Measurements from ENCODE around the gene SMR3A. TPM values are rescaled to one million over a fixed set of nuclear protein-coding genes. Genes with fewer than 3 reads are reported as not detected.

The SMR3A gene
- total and polyA plus RNA-seq, 2 experiments from 2014 or later = not detected

DNA sequence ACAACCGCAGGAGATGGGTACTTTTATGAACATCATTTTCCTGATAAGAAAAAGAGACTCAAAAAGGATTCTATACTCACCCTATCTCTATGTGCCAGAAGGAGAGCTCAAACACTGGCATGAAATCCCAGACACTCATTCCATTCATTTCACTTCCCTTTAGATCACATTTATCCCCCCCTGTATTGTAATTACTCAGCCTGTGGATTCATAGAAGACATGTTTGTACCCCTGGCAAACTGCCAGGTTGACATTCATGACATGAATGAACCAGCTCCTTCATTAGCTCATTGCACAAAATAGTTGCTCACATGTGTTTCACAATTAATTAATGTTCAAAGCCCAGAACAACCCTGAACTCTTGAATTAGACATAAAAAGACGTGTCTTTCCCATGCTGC is 4.9 kb downstream of the SMR3A start:
- Histone ChIP-seq H3K4me3 (no peak overlapping the region), H3K79me2 (no peaks in the 10 kb centered on the region), H4K20me1 (ENCODE audit: insufficient read depth, poor library complexity, severe bottlenecking) (no peaks in the 10 kb centered on the region), H3K27me3 (no peaks in the 10 kb centered on the region), H3K4me2 (no peak overlapping the region), H3K9me2 (replicated peaks; ENCODE audit: insufficient read depth) (no peaks in the 10 kb centered on the region), H3K4me1 (ENCODE audit: insufficient read depth) (no peaks in the 10 kb centered on the region), H3K9me3 (ENCODE audit: low read depth) (no peaks in the 10 kb centered on the region), H3K36me3 (replicated peaks; ENCODE audit: insufficient read depth, low read depth) (no peaks in the 10 kb centered on the region), H2AFZ (no peak overlapping the region), H3K27ac (no peak overlapping the region)
- peak; percentile 6 for DNase-seq (ENCODE audit: low spot score)
- 86% methylated on average over 2 of the region's 2 CpGs for WGBS (ENCODE audit: low lambda C conversion rate, missing lambda C conversion rate)
- no peak for TF ChIP-seq EZH2 (IDR thresholded peaks at IDR 0.05; ENCODE audit: borderline replicate concordance)
- no peak for TF ChIP-seq EZH2phosphoT487 (IDR thresholded peaks at IDR 0.05; ENCODE audit: low read depth, severe bottlenecking, unreplicated experiment)
- TF ChIP-seq, protein P1, sequence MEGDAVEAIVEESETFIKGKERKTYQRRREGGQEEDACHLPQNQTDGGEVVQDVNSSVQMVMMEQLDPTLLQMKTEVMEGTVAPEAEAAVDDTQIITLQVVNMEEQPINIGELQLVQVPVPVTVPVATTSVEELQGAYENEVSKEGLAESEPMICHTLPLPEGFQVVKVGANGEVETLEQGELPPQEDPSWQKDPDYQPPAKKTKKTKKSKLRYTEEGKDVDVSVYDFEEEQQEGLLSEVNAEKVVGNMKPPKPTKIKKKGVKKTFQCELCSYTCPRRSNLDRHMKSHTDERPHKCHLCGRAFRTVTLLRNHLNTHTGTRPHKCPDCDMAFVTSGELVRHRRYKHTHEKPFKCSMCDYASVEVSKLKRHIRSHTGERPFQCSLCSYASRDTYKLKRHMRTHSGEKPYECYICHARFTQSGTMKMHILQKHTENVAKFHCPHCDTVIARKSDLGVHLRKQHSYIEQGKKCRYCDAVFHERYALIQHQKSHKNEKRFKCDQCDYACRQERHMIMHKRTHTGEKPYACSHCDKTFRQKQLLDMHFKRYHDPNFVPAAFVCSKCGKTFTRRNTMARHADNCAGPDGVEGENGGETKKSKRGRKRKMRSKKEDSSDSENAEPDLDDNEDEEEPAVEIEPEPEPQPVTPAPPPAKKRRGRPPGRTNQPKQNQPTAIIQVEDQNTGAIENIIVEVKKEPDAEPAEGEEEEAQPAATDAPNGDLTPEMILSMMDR (IDR thresholded peaks at IDR 0.05; ENCODE audit: poor library complexity) = no peak

DNA sequence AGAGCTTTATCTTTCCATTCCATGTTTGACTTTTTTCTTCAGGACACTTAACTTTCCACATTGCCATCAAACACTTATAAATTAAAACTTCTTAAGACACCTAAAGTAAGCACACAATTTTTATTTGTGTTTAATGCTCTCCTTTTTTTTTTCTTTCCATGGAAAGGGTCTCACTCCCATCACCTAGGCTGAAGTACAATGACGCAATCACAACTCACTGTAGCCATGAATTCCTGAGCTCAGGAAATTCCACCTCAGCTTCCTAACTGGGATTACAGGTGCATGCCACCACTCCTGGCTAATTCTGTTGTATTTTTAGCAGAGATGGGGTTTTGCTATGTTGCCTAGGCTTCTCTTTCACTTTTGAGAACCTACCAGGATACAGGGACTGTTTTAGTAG is 7.3 kb downstream of the SMR3A start:
- Histone ChIP-seq H3K9me2 (replicated peaks; ENCODE audit: insufficient read depth) (no peaks in the 10 kb centered on the region), H3K27me3 (no peaks in the 10 kb centered on the region), H3K79me2 (no peaks in the 10 kb centered on the region), H3K4me2 (no peak overlapping the region), H3K9me3 (ENCODE audit: low read depth) (no peaks in the 10 kb centered on the region), H4K20me1 (ENCODE audit: insufficient read depth, poor library complexity, severe bottlenecking) (no peaks in the 10 kb centered on the region), H2AFZ (no peak overlapping the region), H3K27ac (no peak overlapping the region), H3K36me3 (replicated peaks; ENCODE audit: insufficient read depth, low read depth) (no peaks in the 10 kb centered on the region), H3K4me1 (ENCODE audit: insufficient read depth) (no peaks in the 10 kb centered on the region), H3K4me3 (no peak overlapping the region)
- TF ChIP-seq EZH2phosphoT487 (IDR thresholded peaks at IDR 0.05; ENCODE audit: low read depth, severe bottlenecking, unreplicated experiment) (no peak), EZH2 (IDR thresholded peaks at IDR 0.05; ENCODE audit: borderline replicate concordance) (no peak)
- TF ChIP-seq, protein P1 (IDR thresholded peaks at IDR 0.05; ENCODE audit: poor library complexity) = no peak
- WGBS (ENCODE audit: low lambda C conversion rate, missing lambda C conversion rate) = 96% methylated on average over 1 of the region's 1 CpG
- no peak for DNase-seq (ENCODE audit: low spot score)

DNA sequence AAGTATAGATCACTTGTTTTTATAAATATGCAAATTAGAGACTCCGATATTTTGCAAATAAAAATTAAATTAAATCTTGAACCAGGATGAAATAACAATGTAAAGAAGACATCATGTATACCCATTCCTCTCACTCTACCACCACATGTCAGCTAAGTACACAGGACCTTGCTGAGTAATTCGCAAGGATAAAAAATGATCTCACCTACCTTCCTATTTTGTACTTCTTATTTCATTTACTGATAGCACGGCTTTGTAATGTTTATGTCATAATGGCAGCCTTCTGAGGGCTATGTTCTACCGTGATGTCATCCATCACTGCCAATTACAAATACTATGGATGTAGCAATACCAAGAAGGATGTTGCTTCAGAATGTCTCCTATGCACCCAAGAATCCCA is 11.4 kb downstream of the SMR3A start:
- no peaks in the 10 kb centered on the region for H3K9me3 ChIP-seq (ENCODE audit: low read depth)

More for the DNA sequence above, 11.4 kb downstream of the SMR3A start:
- TF ChIP-seq, protein P1 (IDR thresholded peaks at IDR 0.05; ENCODE audit: poor library complexity) = no peak
- TF ChIP-seq EZH2phosphoT487 (IDR thresholded peaks at IDR 0.05; ENCODE audit: low read depth, severe bottlenecking, unreplicated experiment) (no peak), EZH2 (IDR thresholded peaks at IDR 0.05; ENCODE audit: borderline replicate concordance) (no peak)
- Histone ChIP-seq H2AFZ (no peak overlapping the region), H3K27ac (no peak overlapping the region), H3K36me3 (replicated peaks; ENCODE audit: insufficient read depth, low read depth) (no peaks in the 10 kb centered on the region), H4K20me1 (ENCODE audit: insufficient read depth, poor library complexity, severe bottlenecking) (no peaks in the 10 kb centered on the region), H3K27me3 (no peaks in the 10 kb centered on the region), H3K79me2 (no peaks in the 10 kb centered on the region), H3K4me2 (no peak overlapping the region), H3K4me3 (no peak overlapping the region), H3K4me1 (ENCODE audit: insufficient read depth) (no peaks in the 10 kb centered on the region), H3K9me2 (replicated peaks; ENCODE audit: insufficient read depth) (no peaks in the 10 kb centered on the region)
- 88% methylated on average over 4 of the region's 4 CpGs for WGBS (ENCODE audit: low lambda C conversion rate, missing lambda C conversion rate)
- DNase-seq (ENCODE audit: low spot score) = no peak

Data from hepatocyte (in vitro differentiated cells).